Loucy (cell line): ENCODE measurements around the gene VAV2.

ENCODE experiments used
- H2AFZ ChIP-seq: fragments of 200-600 bp; sonication (generic); 2 replicates; pipeline ENCODE4 v1.6.0; 2016; ENCODE audit warnings: antibody characterized with exemption, mild to moderate bottlenecking, low read length, moderate library complexity
- H3F3A ChIP-seq: fragments of 200-600 bp; 2 replicates; pipeline ENCODE4 v1.6.0; 2016; ENCODE audit warnings: antibody characterized with exemption, low read depth, mild to moderate bottlenecking
- H3K27me3 ChIP-seq: fragments of 200-600 bp; sonication (generic); 2 replicates; pipeline ENCODE4 v1.6.1; 2014; ENCODE audit warnings: low read length, mild to moderate bottlenecking; ENCODE audit not compliant: insufficient read depth, poor library complexity, severe bottlenecking
- H3K36me3 ChIP-seq: fragments of 200-600 bp; sonication (generic); 2 replicates; pipeline ENCODE4 v1.6.1; 2016; ENCODE audit warnings: low read length; ENCODE audit not compliant: insufficient read depth
- H3K4me1 ChIP-seq: fragments of 200-600 bp; sonication (generic); 2 replicates; pipeline ENCODE4 v1.5.1; 2014; ENCODE audit warnings: low read length, mild to moderate bottlenecking; ENCODE audit not compliant: insufficient read depth, poor library complexity, severe bottlenecking
- H3K4me2 ChIP-seq: fragments of 200-600 bp; sonication (generic); 2 replicates; pipeline ENCODE4 v1.6.0; 2014; ENCODE audit warnings: antibody characterized with exemption, low read length, low read depth, mild to moderate bottlenecking; ENCODE audit not compliant: poor library complexity, severe bottlenecking
- H3K4me3 ChIP-seq: fragments of 200-600 bp; sonication (generic); 2 replicates; pipeline ENCODE4 v1.5.1; 2014; ENCODE audit warnings: low read length, mild to moderate bottlenecking, mixed read lengths; ENCODE audit not compliant: poor library complexity, severe bottlenecking
- H3K79me2 ChIP-seq: fragments of 200-600 bp; sonication (generic); 2 replicates; pipeline ENCODE4 v1.6.1; 2014; ENCODE audit warnings: low read length; ENCODE audit not compliant: insufficient read depth
- H3K9ac ChIP-seq: fragments of 200-600 bp; sonication (generic); 2 replicates; pipeline ENCODE4 v1.6.0; 2014; ENCODE audit warnings: mild to moderate bottlenecking, low read depth, low read length, moderate library complexity; ENCODE audit not compliant: poor library complexity, severe bottlenecking
- H3K9me2 ChIP-seq: fragments of 200-600 bp; sonication (generic); replicated peaks from 2 replicates; pipeline ENCODE4 v1.6.1; 2016; ENCODE audit warnings: low read depth, low read length, mixed read lengths
- H3K9me3 ChIP-seq: fragments of 200-600 bp; sonication (generic); 2 replicates; pipeline ENCODE4 v1.6.1; 2014; ENCODE audit warnings: mild to moderate bottlenecking, antibody characterized with exemption, low read length, low read depth; ENCODE audit not compliant: insufficient read depth
- H4K20me1 ChIP-seq: fragments of 200-600 bp; sonication (generic); 2 replicates; pipeline ENCODE4 v1.6.0; 2014; ENCODE audit warnings: antibody characterized with exemption, low read length, mild to moderate bottlenecking; ENCODE audit not compliant: insufficient read depth, poor library complexity, severe bottlenecking
- EZH2phosphoT487 ChIP-seq: fragments of 200-600 bp; IDR thresholded peaks from 2 replicates; pipeline ENCODE4 v1.6.1; 2018; ENCODE audit warnings: antibody characterized with exemption, mild to moderate bottlenecking, moderate library complexity, borderline replicate concordance
- TF ChIP-seq, protein P1 (sequence below): fragments of 200-600 bp; sonication (generic); conservative IDR thresholded peaks from 2 replicates; pipeline ENCODE4 v1.5.1; 2014; ENCODE audit warnings: mild to moderate bottlenecking, antibody characterized with exemption, low read length

Gene VAV2

DNA sequence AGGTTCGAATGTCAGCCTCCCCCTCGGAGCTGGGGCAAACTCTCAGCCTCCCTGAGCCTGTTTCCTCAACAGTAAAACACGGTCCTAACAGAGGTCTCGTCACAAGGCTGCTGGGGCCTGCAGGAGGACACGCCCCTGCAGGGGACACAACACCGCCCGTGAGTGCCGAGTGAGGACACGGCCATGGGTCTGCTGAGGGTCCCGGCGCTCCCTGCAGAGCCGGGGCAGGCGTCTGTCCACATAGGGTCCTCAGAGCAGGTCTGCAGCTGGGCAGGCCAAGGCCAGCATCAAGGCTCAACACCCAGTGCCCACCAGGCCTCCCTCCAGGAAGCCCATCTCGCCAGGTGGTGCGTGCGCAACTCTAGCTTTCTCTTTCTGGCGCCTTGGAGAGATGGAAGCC, 125.2 kb downstream of the VAV2 start:
- H3K9ac ChIP-seq, result no peak overlapping the region
- H3K4me3 ChIP-seq, result no peak overlapping the region
- peaks cover 20% of the 10 kb centered on the region for H3K4me1 ChIP-seq
- peaks cover 8% of the 10 kb centered on the region; the same call in 1 of the 2 replicates for H3F3A ChIP-seq
- H4K20me1 ChIP-seq, result peaks cover 3% of the 10 kb centered on the region
- peaks cover 9% of the 10 kb centered on the region; the same call in 1 of the 2 replicates for H3K9me3 ChIP-seq
- no peaks in the 10 kb centered on the region for H3K36me3 ChIP-seq
- H3K9me2 ChIP-seq, result no peaks in the 10 kb centered on the region
- peaks cover 32% of the 10 kb centered on the region for H3K79me2 ChIP-seq
- no peak for TF ChIP-seq EZH2phosphoT487
- TF ChIP-seq, protein P1, sequence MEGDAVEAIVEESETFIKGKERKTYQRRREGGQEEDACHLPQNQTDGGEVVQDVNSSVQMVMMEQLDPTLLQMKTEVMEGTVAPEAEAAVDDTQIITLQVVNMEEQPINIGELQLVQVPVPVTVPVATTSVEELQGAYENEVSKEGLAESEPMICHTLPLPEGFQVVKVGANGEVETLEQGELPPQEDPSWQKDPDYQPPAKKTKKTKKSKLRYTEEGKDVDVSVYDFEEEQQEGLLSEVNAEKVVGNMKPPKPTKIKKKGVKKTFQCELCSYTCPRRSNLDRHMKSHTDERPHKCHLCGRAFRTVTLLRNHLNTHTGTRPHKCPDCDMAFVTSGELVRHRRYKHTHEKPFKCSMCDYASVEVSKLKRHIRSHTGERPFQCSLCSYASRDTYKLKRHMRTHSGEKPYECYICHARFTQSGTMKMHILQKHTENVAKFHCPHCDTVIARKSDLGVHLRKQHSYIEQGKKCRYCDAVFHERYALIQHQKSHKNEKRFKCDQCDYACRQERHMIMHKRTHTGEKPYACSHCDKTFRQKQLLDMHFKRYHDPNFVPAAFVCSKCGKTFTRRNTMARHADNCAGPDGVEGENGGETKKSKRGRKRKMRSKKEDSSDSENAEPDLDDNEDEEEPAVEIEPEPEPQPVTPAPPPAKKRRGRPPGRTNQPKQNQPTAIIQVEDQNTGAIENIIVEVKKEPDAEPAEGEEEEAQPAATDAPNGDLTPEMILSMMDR, result no peak
- no peak overlapping the region for H2AFZ ChIP-seq
- H3K27me3 ChIP-seq, result no peaks in the 10 kb centered on the region
- no peak overlapping the region for H3K4me2 ChIP-seq

DNA sequence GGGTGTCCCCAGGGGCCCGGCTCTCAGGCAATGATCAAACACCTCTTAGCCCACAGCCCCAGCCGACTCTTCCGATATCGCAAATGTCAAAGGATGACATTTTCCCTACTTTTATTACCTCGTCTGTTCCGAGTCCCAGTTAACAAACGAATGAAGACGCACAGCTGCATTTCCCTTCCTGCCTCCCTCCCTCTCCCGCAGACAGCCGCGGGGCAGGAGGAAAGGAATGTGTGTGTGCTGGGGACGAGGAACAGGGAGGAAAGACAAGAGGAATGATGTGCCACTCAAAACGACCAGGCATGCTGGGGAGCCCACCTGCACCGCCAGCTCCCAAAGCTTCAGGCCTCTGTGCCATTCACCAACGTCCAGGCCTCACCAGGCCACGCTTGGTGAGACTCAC, 128.1 kb downstream of the VAV2 start:
- Histone ChIP-seq H3F3A (0 out of 2 replicates have a peak, but pooled peaks cover under 1% of the 10 kb centered on the region), H3K9me2 (no peaks in the 10 kb centered on the region), H3K9me3 (peaks cover 9% of the 10 kb centered on the region; the same call in 1 of the 2 replicates), H3K27me3 (no peaks in the 10 kb centered on the region), H3K4me3 (no peak overlapping the region), H3K9ac (no peak overlapping the region), H3K4me2 (no peak overlapping the region), H3K36me3 (no peaks in the 10 kb centered on the region; the same call in 1 of the 2 replicates), H3K4me1 (peaks cover 7% of the 10 kb centered on the region), H4K20me1 (no peaks in the 10 kb centered on the region), H2AFZ (no peak overlapping the region), H3K79me2 (peaks cover 28% of the 10 kb centered on the region)
- TF ChIP-seq, protein P1, result no peak
- TF ChIP-seq EZH2phosphoT487, result no peak

DNA sequence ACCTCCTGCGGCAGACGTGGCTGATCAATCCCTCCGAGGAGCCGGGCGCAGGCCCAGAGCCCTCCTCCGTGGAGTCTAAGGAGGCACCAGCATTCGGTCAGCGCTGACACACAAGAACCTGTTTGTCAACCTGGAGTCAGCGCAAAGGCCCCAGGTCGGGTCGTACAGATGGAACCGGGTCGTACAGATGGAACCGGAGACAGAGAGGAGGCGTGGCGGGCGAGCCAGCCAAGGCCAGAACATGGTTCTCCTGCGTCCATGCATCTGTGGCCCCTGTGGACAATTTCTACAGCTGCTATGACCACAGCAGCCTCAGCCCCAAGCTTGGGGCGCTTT, 128.9 kb downstream of the VAV2 start:
- Histone ChIP-seq H3K4me1 (no peaks in the 10 kb centered on the region), H3K27me3 (no peaks in the 10 kb centered on the region), H2AFZ (no peak overlapping the region), H3K79me2 (peaks cover 21% of the 10 kb centered on the region), H3K9me3 (peaks cover 9% of the 10 kb centered on the region; the same call in 1 of the 2 replicates), H4K20me1 (no peaks in the 10 kb centered on the region), H3K36me3 (no peaks in the 10 kb centered on the region; the same call in 1 of the 2 replicates), H3K4me3 (no peak overlapping the region), H3K9me2 (no peaks in the 10 kb centered on the region), H3F3A (no peaks in the 10 kb centered on the region), H3K4me2 (no peak overlapping the region), H3K9ac (no peak overlapping the region)
- TF ChIP-seq, protein P1, result no peak
- no peak for TF ChIP-seq EZH2phosphoT487
